Astrocyte (in vitro differentiated cells and primary cell): ENCODE data around the gene GIT2. TPM values are rescaled to one million over a fixed set of nuclear protein-coding genes. Genes with fewer than 3 reads are reported as not detected.

Experiments used
- DNase-seq: peaks from one replicate; pipeline ENCODE4 v3.0.0-alpha.2; 2010; ENCODE audit warnings: low read depth
- FAIRE-seq: peaks from 2 replicates; lab custom pipeline; 2011; peaks lifted over from hg19 to GRCh38; lab: Jason Lieb, UNC
- H2AFZ ChIP-seq: 2 replicates; pipeline ENCODE4 v1.6.0; 2012; ENCODE audit warnings: low read depth, low read length, inconsistent platforms
- H3K27ac ChIP-seq: 2 replicates; pipeline ENCODE4 v1.5.1; 2011; ENCODE audit warnings: low read depth, low read length, inconsistent platforms
- H3K27me3 ChIP-seq: 2 replicates; pipeline ENCODE4 v1.6.0; 2011; ENCODE audit warnings: low read length, inconsistent platforms; ENCODE audit not compliant: insufficient read depth
- H3K36me3 ChIP-seq: 2 replicates; pipeline ENCODE4 v1.5.1; 2011; ENCODE audit warnings: low read length, inconsistent platforms; ENCODE audit not compliant: insufficient read depth
- H3K4me1 ChIP-seq: 2 replicates; pipeline ENCODE4 v1.5.1; 2011; ENCODE audit warnings: low read length, inconsistent platforms; ENCODE audit not compliant: insufficient read depth
- H3K4me2 ChIP-seq: 2 replicates; pipeline ENCODE4 v1.6.0; 2012; ENCODE audit warnings: low read length, inconsistent platforms
- H3K4me3 ChIP-seq: 2 replicates; pipeline ENCODE4 v1.5.1; 2011; ENCODE audit warnings: low read depth, mild to moderate bottlenecking, low read length, inconsistent platforms; ENCODE audit not compliant: insufficient read depth
- H3K79me2 ChIP-seq: 2 replicates; pipeline ENCODE4 v1.6.0; 2012; ENCODE audit warnings: mild to moderate bottlenecking, low read length, inconsistent platforms; ENCODE audit not compliant: insufficient read depth
- H3K9ac ChIP-seq: 2 replicates; pipeline ENCODE4 v1.6.0; 2012; ENCODE audit warnings: mild to moderate bottlenecking, low read length, inconsistent platforms
- H3K9me3 ChIP-seq: 2 replicates; pipeline ENCODE4 v1.5.1; 2012; ENCODE audit warnings: low read depth, mild to moderate bottlenecking, low read length, inconsistent platforms; ENCODE audit not compliant: insufficient read depth
- H4K20me1 ChIP-seq: 2 replicates; pipeline ENCODE4 v1.6.0; 2012; ENCODE audit warnings: low read length, inconsistent platforms; ENCODE audit not compliant: insufficient read depth
- H3K27ac Mint-ChIP-seq: one replicate; pipeline ENCODE4 v1.8.0; 2021; ENCODE audit warnings: mild to moderate bottlenecking, mixed read lengths; ENCODE audit not compliant: unreplicated experiment
- H3K27me3 Mint-ChIP-seq: one replicate; pipeline ENCODE4 v1.8.0; 2021; ENCODE audit warnings: low read depth, mixed read lengths; ENCODE audit not compliant: unreplicated experiment
- H3K36me3 Mint-ChIP-seq: one replicate; pipeline ENCODE4 v1.8.0; 2021; ENCODE audit warnings: low read depth, mixed read lengths; ENCODE audit not compliant: unreplicated experiment
- H3K4me1 Mint-ChIP-seq: one replicate; pipeline ENCODE4 v1.8.0; 2021; ENCODE audit warnings: low read depth, mixed read lengths; ENCODE audit not compliant: unreplicated experiment
- H3K4me3 Mint-ChIP-seq: one replicate; pipeline ENCODE4 v1.8.0; 2021; ENCODE audit warnings: mild to moderate bottlenecking, moderate library complexity, mixed read lengths; ENCODE audit not compliant: unreplicated experiment
- H3K9me3 Mint-ChIP-seq: one replicate; pipeline ENCODE4 v1.8.0; 2021; ENCODE audit warnings: mild to moderate bottlenecking, mixed read lengths; ENCODE audit not compliant: unreplicated experiment
- CTCF ChIP-seq: IDR thresholded peaks from 2 replicates; pipeline ENCODE4 v1.5.1; 2011; ENCODE audit warnings: low read depth, mild to moderate bottlenecking, inconsistent platforms, low read length, moderate library complexity; ENCODE audit not compliant: insufficient read depth
- EZH2 ChIP-seq: IDR thresholded peaks from 2 replicates; pipeline ENCODE4 v1.6.1; 2012; ENCODE audit warnings: mild to moderate bottlenecking, low read length, inconsistent platforms; ENCODE audit not compliant: insufficient read depth
- total RNA-seq: library from RNA; stranded (reverse); gene quantifications from 2 replicates; pipeline ENCODE4 v1.2.1, GENCODE V29; 2021

Gene GIT2
- total RNA-seq, 1 donor from 2014 or later: 33.4 TPM

DNA sequence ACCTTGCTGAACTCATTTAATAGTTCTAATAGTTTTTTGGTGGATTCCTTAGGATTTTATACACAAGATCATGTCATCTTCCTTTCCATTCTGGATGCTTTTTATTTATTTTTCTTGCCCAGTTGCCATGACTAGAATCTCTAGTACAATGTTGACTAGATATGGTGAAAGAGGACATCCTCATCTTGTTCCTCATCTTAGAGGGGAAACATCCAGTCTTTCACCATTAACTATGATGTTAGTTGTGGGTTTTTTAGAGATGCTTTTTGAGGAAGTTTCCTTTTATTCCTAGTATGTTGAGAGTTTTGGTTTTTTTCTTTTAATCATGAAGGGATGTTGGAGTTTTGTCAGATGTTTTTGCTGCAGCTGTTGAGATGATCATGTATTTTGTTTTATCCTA, 11.7 kb upstream of the GIT2 start:
- peaks cover 38% of the 10 kb centered on the region for H4K20me1 ChIP-seq
- FAIRE-seq: no peak
- H3K4me2 ChIP-seq: no peak overlapping the region
- TF ChIP-seq EZH2 (no peak), CTCF (no peak)
- Mint-ChIP-seq H3K27me3 (no peaks in the 10 kb centered on the region), H3K9me3 (no peaks in the 10 kb centered on the region), H3K27ac (no peak overlapping the region), H3K4me3 (no peak overlapping the region), H3K36me3 (no peaks in the 10 kb centered on the region), H3K4me1 (no peaks in the 10 kb centered on the region)
- H3K27me3 ChIP-seq: no peaks in the 10 kb centered on the region
- no peak for DNase-seq
- H3K9me3 ChIP-seq: no peaks in the 10 kb centered on the region
- no peak overlapping the region for H3K4me3 ChIP-seq
- no peak overlapping the region for H2AFZ ChIP-seq
- H3K36me3 ChIP-seq: peaks cover 14% of the 10 kb centered on the region
- peaks cover 7% of the 10 kb centered on the region for H3K4me1 ChIP-seq
- H3K9ac ChIP-seq: no peak overlapping the region
- peaks cover 98% of the 10 kb centered on the region for H3K79me2 ChIP-seq
- H3K27ac ChIP-seq: no peak overlapping the region

DNA sequence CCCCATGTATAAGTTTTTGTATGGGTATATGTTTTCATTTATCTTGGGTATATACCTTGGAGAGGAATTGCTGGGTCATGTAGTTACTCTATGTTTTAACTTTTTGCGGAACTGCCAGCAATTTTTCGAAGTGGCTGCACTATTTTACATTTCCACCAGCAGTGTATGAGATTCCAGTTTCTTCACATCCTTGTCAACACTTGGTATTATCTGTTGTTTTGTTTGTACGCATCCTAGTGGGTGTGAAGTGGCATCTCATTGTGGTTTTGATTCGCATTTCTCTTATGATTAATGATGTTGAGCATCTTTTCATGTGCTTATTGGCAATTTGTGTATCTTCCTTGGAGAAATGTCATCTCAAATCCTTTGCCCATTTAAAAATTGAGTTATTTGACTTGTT, 9.9 kb upstream of the GIT2 start:
- no peak overlapping the region for H3K27ac Mint-ChIP-seq
- TF ChIP-seq EZH2 (no peak), CTCF (no peak)
- H3K9me3 ChIP-seq: no peaks in the 10 kb centered on the region
- peaks cover 8% of the 10 kb centered on the region for H3K36me3 ChIP-seq
- no peaks in the 10 kb centered on the region for H3K27me3 Mint-ChIP-seq
- H3K4me3 ChIP-seq: no peak overlapping the region
- no peak overlapping the region for H3K4me3 Mint-ChIP-seq
- FAIRE-seq: no peak
- DNase-seq: no peak
- H3K27ac ChIP-seq: no peak overlapping the region
- peaks cover 22% of the 10 kb centered on the region for H3K4me1 ChIP-seq
- H3K36me3 Mint-ChIP-seq: no peaks in the 10 kb centered on the region
- H3K9me3 Mint-ChIP-seq: no peaks in the 10 kb centered on the region
- H3K4me1 Mint-ChIP-seq: no peaks in the 10 kb centered on the region
- H2AFZ ChIP-seq: no peak overlapping the region
- no peak overlapping the region for H3K4me2 ChIP-seq
- H4K20me1 ChIP-seq: peaks cover 33% of the 10 kb centered on the region
- H3K9ac ChIP-seq: no peak overlapping the region
- no peaks in the 10 kb centered on the region for H3K27me3 ChIP-seq
- peaks cover 94% of the 10 kb centered on the region for H3K79me2 ChIP-seq

- H3K4me1 Mint-ChIP-seq: no peaks in the 10 kb centered on the region
- Histone ChIP-seq H3K36me3 (peaks cover 8% of the 10 kb centered on the region), H3K4me2 (no peak overlapping the region), H3K9me3 (no peaks in the 10 kb centered on the region), H3K27me3 (no peaks in the 10 kb centered on the region), H2AFZ (no peak overlapping the region), H4K20me1 (peaks cover 26% of the 10 kb centered on the region), H3K9ac (no peak overlapping the region), H3K4me1 (peaks cover 25% of the 10 kb centered on the region), H3K27ac (no peak overlapping the region), H3K79me2 (peaks cover 92% of the 10 kb centered on the region), H3K4me3 (no peak overlapping the region)
- H3K36me3 Mint-ChIP-seq: no peaks in the 10 kb centered on the region
- no peak for TF ChIP-seq EZH2
- no peak for TF ChIP-seq CTCF
- no peak overlapping the region for H3K27ac Mint-ChIP-seq
- no peaks in the 10 kb centered on the region for H3K9me3 Mint-ChIP-seq
- FAIRE-seq: no peak
- H3K4me3 Mint-ChIP-seq: no peak overlapping the region
- H3K27me3 Mint-ChIP-seq: no peaks in the 10 kb centered on the region
- no peak for DNase-seq
These were observed 9.3 kb upstream of the GIT2 start for GRCh38 chr12:110005319-110005973.
